IPS-18c (cell line): ENCODE results near the gene GOLGA6L2.

ENCODE experiments used
- H3K4me3 ChIP-seq: 2 replicates; pipeline ENCODE4 v1.7.0; 2013; ENCODE audit warnings: low read depth, mild to moderate bottlenecking, low read length, moderate library complexity; ENCODE audit not compliant: insufficient read depth
- H3K9me3 ChIP-seq: one replicate; pipeline ENCODE4 v1.6.1; 2013; ENCODE audit warnings: mild to moderate bottlenecking, low read length, moderate library complexity; ENCODE audit not compliant: control insufficient read depth, insufficient read depth

Gene GOLGA6L2, protein sequence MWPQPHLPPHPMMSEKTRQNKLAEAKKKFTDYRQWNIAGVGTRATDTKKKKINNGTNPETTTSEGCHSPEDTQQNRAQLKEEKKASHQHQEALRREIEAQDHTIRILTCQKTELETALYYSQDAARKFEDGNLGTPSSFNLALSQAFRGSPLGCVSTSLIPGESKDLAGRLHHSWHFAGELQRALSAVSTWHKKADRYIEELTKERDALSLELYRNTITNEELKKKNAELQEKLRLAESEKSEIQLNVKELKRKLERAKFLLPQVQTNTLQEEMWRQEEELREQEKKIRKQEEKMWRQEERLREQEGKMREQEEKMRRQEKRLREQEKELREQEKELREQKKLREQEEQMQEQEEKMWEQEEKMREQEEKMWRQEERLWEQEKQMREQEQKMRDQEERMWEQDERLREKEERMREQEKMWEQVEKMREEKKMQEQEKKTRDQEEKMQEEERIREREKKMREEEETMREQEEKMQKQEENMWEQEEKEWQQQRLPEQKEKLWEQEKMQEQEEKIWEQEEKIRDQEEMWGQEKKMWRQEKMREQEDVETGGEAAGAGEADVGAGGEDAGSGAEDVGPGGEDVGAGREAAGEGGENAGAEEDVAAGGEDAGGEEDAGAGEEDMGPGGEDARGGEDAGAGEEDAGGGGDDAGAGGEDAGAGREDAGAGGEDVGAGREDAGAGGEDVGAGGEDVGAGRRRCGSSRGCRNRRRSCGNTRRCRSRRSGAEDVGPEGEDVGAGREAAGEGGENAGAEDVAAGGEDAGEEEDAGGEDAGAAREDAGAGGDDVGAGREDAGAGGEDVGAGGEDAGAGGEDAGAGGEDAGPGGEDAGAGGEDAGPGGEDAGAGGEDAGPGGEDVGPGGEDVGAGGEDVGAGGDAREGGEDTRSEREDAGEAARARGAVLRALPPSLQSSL

GRCh38 chr15:23447107-23447500 is at the start of gene GOLGA6L2:
GOLGA6L2 (minus strand) TSS chr15:23447243; CDS start chr15:23447181, 62 bp downstream.
- no peak within 1 kb of the TSS for H3K4me3 ChIP-seq

GRCh38 chr15:23484870-23485269 is 37.8 kb upstream of the GOLGA6L2 start:
- Histone ChIP-seq H3K9me3 (peaks cover 2% of the 10 kb centered on the region), H3K4me3 (no peak overlapping the region)

More at GRCh38 chr15:23447107-23447500, at the start of gene GOLGA6L2:
- H3K9me3 ChIP-seq: peaks cover 2% of the 10 kb centered on the region

DNA sequence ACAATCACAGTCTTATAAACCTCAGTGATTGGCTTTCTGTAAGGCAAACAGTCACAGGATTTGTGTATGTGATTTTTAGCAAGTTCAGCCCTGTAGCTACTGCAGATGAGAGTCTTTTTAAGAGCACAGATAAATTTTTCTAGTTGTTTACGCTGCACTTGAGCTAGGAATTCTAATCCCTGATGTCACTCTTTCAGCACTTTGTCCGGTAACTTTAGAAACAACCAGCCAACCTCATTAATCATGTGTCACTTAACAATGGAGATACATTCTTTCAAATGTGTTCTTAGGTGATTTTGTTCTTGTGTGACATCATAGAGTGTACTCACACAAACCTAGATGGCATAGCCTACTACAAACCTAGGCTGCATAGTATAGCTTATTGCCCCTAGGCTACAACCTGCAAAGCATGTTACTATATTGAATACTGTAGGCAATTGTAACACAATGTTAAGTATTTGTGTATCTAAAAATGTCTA is 36.8 kb upstream of the GOLGA6L2 start:
- Histone ChIP-seq H3K9me3 (peaks cover 2% of the 10 kb centered on the region), H3K4me3 (no peak overlapping the region)

DNA sequence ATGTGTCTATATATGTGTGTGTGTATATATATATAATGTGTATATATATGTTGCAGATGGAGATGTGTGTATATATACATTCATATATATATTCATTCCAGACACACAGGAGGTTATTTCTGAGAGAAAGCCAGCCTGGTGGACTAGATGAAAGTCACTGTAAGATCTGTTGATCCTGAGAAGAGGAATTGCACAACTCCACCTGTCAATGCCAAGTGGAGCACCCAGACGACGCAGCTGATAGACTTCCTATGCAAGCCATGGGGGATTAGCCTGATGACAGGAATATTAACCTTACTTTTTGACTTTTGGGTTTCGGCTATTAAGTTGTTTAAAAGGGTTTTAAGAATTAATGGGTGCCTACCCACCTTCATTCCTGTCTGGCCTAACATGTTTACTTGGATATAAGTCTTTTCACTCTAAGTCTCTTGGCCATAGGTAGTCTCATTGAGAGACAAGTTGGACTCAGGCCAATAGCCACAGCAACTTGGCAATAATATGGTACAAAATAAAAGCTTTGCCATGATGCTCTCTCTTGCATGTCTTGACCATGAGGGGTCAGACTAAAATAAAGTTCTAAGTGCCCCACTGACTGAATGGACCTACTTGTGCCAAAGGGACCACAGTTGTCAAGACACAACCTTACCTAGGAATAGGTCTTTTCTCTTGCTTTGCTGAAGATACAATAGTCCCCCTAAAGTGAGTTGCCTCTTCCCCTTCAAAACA is 35.9 kb upstream of the GOLGA6L2 start:
- H3K9me3 ChIP-seq: peaks cover 1% of the 10 kb centered on the region
- H3K4me3 ChIP-seq: no peak overlapping the region

GRCh38 chr15:23482228-23482627 is 35.2 kb upstream of the GOLGA6L2 start:
- H3K4me3 ChIP-seq: no peak overlapping the region
- no peaks in the 10 kb centered on the region for H3K9me3 ChIP-seq

DNA sequence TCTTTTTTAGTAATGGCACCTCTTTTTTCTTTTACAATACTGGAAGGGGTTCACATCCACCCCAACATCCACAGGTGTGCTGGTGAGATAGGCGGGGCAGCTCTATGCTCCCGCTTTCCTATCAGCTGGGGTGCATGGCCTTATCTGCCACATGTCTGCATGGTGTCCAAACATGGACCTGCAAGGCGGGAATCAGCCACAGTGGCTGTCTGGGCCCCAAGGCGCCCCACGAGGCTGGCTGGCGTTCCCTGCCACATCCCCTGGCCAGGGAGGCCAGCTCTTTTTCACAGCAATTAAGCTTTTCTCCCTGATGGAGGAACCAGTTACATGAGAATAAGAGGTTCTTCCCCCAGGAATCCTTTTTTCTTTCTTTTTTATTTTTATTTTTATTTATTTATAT is 30.9 kb upstream of the GOLGA6L2 start:
- no peaks in the 10 kb centered on the region for H3K9me3 ChIP-seq
- no peak overlapping the region for H3K4me3 ChIP-seq

DNA sequence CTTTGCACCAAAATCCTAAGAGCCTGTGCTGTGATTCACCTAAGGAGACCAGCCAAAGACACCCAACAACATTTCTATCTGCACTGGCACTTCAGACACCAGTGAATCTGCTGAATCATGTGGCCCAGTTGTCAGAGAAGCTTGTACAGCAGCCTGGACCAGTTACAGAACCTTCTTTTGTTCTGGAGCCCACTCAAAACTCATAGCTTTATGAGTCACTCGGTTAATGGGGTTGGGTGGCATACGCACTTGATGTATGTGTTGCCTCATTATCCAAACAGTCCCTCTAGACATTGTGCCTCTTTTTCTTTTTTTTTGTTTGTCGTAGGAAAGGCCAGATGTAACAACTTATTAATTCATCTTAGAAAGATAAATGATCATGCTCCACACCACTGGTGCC is 25.6 kb upstream of the GOLGA6L2 start:
- no peaks in the 10 kb centered on the region for H3K9me3 ChIP-seq
- H3K4me3 ChIP-seq: no peak overlapping the region

DNA sequence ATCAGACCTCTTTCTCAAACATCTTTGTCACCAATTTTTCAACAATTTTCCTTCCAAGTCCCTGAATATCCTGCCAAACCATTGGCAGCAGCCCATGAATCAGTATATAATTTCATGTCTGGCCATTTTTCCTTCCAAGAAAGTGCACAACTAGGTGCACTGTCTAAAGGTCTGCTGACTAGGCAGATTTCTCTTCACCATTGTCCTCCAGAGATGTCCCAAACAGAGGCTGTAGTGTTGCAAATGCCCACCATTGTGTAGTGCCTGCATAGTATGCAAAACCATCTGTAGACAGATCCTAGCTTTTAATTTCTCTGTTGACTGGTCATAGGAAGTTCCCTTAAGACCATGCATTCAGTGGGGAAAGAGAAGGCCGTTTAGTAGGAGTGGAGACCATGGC is 25.0 kb upstream of the GOLGA6L2 start:
- Histone ChIP-seq H3K9me3 (no peaks in the 10 kb centered on the region), H3K4me3 (no peak overlapping the region)

- Histone ChIP-seq H3K9me3 (peaks cover 2% of the 10 kb centered on the region), H3K4me3 (no peak overlapping the region)
Observed at GRCh38 chr15:23467110-23467600, 20.1 kb upstream of the GOLGA6L2 start.

DNA sequence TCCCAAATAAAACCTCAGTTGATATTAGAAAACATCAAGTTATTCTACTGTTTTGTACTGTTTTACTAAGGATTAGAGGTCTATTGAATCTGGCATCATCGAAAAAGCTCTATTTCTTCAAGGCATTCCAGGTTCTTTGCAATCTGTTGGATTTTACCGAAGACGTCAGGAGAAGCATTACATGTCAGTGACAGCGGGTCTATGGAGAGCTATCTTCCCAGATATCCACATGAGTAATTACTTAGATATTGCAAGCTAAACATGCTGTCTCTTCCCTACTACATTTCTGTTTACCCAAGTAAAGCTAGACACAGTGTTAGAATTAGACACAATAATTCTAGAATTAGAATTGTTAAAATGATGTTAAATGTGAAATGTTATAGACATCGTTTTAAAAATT is 10.8 kb upstream of the GOLGA6L2 start:
- H3K9me3 ChIP-seq: no peaks in the 10 kb centered on the region
- no peak overlapping the region for H3K4me3 ChIP-seq

DNA sequence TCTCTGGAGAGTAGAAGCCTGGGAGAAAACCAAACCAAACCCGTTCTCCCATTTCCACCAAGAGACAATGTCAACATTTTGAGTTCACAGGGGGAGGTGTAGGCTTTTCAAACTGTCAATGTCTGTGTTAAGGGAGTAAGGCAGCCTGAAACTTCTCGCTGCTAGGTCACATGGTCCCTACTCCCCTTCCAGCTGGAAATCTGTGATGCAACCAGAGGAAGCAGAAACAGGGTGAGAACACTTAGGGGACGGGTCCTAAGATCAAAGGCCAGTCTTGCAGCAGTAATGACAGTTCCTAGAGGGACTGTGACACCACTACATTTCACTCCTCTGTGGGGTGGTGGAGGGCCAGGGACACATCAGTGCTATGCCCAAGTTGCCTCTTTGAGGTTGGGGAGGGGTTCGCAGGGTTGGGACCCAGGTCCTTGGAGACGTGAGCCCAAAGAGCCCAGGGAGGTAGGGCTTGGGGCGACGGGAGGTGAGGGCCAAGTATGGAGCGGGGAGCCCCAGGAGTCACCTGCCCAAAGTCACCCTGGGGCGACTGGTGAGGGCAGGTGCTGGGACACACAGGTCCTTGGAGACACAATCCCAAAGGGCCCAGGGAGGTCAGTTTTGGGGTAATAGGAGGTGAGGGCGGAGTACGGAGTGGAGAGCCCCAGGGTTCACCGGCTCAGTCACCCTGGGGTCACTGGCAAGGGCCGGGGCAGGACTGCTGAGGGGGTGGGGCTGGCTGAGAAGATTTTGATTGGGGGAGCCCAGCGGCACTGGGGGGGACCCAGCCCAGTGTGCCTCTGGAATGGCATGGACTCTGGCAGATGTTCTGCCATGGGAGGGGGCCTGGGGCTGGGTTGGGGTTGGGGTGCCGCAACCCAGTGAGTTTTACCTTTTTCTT is 582 bp downstream of the GOLGA6L2 start:
- Histone ChIP-seq H3K4me3 (no peak overlapping the region), H3K9me3 (peaks cover 2% of the 10 kb centered on the region)

GRCh38 chr15:23444269-23444668 is 2.8 kb downstream of the GOLGA6L2 start:
- no peak overlapping the region for H3K4me3 ChIP-seq
- peaks cover 9% of the 10 kb centered on the region for H3K9me3 ChIP-seq

DNA sequence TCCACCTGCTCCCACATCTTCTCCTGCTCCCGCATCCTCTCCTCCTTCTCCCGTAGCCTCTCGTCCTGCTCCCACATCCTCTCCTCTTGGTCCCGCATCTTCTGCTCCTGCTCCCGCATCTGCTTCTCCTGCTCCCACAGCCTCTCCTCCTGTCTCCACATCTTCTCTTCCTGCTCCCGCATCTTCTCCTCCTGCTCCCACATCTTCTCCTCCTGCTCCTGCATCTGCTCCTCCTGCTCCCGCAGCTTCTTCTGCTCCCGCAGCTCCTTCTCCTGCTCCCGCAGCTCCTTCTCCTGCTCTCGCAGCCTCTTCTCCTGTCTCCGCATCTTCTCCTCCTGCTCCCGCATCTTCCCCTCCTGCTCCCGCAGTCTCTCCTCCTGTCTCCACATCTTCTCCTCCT is 5.8 kb downstream of the GOLGA6L2 start:
- Histone ChIP-seq H3K9me3 (peaks cover 16% of the 10 kb centered on the region), H3K4me3 (no peak overlapping the region)

DNA sequence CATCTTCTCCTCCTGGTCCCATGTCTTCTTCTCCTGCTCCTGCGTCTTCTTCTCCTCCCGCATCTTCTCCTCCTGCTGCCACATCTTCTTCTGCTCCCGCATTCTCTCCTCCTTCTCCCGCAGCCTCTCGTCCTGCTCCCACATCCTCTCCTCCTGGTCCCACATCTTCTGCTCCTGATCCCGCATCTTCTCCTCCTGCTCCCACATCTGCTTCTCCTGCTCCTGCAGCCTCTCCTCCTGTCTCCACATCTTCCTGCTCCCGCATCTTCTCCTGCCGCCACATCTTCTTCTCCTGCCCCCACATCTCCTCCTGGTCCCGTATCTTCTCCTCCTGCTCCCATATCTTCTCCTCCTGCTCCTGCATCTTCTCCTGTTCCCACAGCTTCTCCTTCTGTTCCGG is 6.4 kb downstream of the GOLGA6L2 start:
- Histone ChIP-seq H3K9me3 (peaks cover 16% of the 10 kb centered on the region), H3K4me3 (no peak overlapping the region)

GRCh38 chr15:23439513-23439912 is 7.5 kb downstream of the GOLGA6L2 start:
- no peak overlapping the region for H3K4me3 ChIP-seq
- peaks cover 16% of the 10 kb centered on the region for H3K9me3 ChIP-seq

- H3K9me3 ChIP-seq: peaks cover 14% of the 10 kb centered on the region
- no peak overlapping the region for H3K4me3 ChIP-seq
Observed at GRCh38 chr15:23438816-23439466, 8.1 kb downstream of the GOLGA6L2 start.
